LNCaP clone FGC (cell line): ENCODE results near the gene KNG1.
A peak's percentile ranks its signal among the peaks of the same experiment; 100 is the strongest.

ENCODE experiments used
- DNase-seq: peaks from one replicate; pipeline ENCODE4 v3.0.0-alpha.2; 2011; ENCODE audit warnings: low read depth
- H3K4me3 ChIP-seq: 2 replicates; pipeline ENCODE4 v1.5.1; 2011; ENCODE audit warnings: mild to moderate bottlenecking, low read depth, low read length, control low read depth
- TF ChIP-seq, protein P1 (sequence below): IDR thresholded peaks from 2 replicates; pipeline ENCODE4 v1.5.1; 2012; ENCODE audit warnings: mild to moderate bottlenecking; ENCODE audit not compliant: control insufficient read depth, insufficient read depth; ENCODE audit errors: extremely low read depth

The KNG1 gene

DNA sequence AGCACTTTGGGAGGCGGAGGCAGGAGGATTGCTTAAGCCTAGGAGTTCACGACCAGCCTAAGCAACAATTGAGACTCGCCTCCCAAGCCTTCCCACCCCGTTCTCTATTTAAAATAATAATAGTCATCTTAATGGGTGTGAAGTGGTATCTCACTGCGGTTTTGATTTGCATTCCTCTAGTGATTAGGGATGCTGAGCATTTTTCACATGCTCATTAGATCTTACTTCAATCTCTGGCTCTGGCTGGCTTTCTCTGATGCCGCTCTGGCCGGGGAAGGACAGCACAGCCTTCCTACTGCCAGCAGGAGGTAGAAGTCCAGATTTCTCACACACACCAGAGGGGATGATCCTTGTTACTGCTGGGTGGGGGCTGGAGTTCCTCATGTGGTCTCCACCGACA lies 58.8 kb downstream of the KNG1 start:
- no peak overlapping the region for H3K4me3 ChIP-seq
- no peak for DNase-seq
- TF ChIP-seq, protein P1, sequence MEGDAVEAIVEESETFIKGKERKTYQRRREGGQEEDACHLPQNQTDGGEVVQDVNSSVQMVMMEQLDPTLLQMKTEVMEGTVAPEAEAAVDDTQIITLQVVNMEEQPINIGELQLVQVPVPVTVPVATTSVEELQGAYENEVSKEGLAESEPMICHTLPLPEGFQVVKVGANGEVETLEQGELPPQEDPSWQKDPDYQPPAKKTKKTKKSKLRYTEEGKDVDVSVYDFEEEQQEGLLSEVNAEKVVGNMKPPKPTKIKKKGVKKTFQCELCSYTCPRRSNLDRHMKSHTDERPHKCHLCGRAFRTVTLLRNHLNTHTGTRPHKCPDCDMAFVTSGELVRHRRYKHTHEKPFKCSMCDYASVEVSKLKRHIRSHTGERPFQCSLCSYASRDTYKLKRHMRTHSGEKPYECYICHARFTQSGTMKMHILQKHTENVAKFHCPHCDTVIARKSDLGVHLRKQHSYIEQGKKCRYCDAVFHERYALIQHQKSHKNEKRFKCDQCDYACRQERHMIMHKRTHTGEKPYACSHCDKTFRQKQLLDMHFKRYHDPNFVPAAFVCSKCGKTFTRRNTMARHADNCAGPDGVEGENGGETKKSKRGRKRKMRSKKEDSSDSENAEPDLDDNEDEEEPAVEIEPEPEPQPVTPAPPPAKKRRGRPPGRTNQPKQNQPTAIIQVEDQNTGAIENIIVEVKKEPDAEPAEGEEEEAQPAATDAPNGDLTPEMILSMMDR, result no peak

DNA sequence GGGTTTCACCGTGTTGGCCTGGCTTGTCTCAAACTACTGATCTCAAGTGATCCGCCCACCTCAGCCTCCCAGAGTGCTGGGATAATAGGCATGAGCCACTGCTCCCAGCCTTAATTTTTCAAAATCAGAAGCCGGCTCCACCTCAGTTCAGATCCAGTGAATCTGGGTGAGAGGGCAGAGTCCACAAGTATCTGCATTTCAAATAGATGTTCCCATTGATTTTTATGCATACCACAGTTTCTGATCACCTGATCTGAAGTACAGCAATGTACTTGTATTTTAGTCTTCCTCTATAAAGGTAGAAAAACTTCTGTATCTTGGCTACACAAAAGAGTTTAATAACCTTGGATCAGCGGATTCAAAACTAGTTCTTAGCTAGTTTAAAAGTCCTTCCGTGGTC lies 62.0 kb downstream of the KNG1 start:
- DNase-seq, result no peak

DNA sequence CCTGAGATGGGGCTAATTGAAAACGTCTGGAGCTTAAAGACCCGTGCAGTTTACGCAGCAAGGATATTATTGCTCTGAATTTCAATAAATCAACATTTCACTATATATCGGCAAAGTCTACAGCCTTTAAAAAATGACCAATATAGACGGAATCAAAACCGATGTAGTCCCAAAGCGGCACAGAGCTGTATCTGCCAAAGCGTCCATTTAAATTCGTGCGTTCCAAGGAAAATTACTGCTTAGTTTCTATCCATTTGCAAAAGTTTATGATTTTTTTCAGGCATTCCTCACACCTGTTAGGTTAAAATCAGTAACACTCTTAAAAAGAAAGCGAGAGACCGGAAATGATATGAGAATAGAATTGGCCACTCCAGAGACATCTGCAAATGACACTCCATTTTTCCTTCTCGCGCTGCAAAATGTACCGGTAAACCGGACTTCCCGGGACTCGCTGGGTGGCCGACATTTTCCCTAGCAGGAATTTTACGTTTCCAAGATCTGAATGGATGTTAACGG lies 65.4 kb downstream of the KNG1 start:
- DNase-seq, result no peak
- TF ChIP-seq, protein P1, result no peak
- H3K4me3 ChIP-seq, result peak overlapping the region; percentile 96

More for the DNA sequence above, 62.0 kb downstream of the KNG1 start:
- no peak overlapping the region for H3K4me3 ChIP-seq
- TF ChIP-seq, protein P1, result no peak

DNA sequence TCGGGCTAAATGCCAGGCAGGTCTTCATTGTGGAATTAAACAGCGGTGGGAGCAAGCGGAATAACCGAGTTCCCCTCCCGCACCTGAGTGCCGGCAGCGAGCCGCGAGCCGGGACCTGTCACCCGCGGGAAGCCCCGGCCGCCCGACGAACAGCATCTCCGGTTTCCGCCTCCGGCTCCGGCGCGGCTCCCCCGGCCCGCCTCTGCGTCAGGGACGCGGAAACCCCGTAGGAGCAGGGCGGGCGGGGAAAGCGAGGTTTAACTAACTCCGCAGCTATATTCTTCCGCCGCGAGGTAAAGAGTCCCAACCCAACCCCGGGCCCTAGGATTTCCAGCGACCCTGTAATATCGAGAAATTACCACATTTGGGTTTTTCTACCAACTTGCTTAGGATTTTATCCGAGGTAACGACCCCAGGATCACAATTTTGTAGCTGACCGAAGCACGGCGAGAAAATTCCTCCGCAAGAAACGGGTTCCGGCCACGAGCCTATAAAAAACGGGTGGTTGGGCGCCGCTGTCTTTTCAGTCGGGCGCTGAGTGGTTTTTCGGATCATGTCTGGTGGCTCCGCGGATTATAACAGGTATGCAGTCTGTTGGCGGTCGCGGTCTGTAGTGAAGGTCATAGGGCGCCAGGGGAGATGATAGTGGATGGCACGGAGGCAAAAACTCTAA lies 66.0 kb downstream of the KNG1 start, which contains the start of gene EIF4A2:
Gene EIF4A2, plus strand, starts transcription at position 520 of the 673 bp plus-strand sequence. Its CDS starts 34 bp downstream, at position 554.
- H3K4me3 ChIP-seq, result peak within 1 kb of the TSS; percentile 96
- peak; percentile 63 for DNase-seq
- TF ChIP-seq, protein P1, result no peak

DNA sequence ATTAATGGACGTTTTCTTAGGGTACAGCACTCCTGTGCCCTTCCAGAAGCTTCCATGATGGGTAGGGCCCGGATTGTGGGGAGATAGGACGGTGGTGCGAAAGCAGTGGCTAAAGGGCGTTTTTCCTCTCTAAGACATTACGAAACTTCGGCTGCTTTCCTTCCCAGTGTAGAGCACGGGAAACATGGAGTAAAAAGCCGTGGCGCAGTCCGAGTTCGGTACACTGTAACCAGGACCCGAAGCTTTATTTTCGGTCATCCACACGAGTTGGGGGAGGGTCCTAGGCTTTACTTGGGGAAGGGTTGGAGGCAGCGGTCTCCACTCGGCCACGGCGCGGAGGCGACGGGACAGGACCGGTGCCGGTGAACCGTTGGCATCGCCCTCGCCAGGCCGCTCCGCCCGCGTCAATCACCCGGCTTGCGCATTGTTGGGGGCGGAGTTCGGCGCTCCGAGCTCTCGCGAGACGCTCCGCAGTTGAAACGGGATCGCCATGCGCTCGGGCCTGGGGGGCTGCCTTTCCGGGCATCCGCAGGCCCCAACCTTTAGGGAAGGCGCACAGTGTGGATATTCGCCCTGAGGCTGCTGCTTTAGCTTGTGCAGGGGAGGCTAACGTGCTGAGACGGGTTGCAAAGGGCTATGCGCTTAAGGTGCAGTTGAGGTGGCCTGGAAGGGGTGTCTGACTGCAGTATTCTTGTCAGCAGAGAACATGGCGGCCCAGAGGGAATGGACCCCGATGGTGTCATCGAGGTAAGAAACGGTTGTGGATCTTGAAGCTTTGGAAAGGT lies 66.8 kb downstream of the KNG1 start:
- no peak for DNase-seq
- peak overlapping the region; percentile 96 for H3K4me3 ChIP-seq
- TF ChIP-seq, protein P1, result no peak

DNA sequence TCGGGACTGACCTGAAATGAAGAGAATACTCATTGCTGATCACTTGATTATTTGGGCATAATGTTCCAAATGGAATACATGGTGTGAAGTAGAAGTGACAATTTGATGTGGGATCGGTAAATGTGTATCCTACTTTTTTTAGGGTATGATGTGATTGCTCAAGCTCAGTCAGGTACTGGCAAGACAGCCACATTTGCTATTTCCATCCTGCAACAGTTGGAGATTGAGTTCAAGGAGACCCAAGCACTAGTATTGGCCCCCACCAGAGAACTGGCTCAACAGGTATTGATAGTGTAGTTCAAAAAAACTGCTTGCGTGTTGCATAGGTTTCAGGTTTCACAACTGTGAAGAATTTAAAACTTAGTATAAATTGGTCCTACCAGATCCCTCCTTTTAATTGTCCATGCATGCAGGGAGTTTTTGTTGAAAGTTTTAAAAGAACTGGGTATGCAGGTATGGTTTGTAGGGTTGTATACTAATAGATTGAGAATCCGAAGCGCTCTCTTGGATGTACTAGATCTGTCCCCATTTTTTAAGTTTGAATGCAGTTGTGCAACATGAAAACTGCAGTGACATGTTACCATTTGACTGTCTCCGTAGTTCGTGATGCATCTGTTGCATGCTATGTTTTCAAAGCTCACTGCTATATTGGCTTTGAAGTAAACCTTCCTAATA lies 67.8 kb downstream of the KNG1 start:
- DNase-seq, result no peak
- TF ChIP-seq, protein P1, result no peak
- H3K4me3 ChIP-seq, result peak overlapping the region; percentile 96
